ENCODE results near the gene KIRREL3. TPM values are rescaled to one million over a fixed set of nuclear protein-coding genes. Genes with fewer than 3 reads are reported as not detected.

KIRREL3 gene
- total RNA-seq, 1 donor from 2014 or later = 26.5 TPM

DNA sequence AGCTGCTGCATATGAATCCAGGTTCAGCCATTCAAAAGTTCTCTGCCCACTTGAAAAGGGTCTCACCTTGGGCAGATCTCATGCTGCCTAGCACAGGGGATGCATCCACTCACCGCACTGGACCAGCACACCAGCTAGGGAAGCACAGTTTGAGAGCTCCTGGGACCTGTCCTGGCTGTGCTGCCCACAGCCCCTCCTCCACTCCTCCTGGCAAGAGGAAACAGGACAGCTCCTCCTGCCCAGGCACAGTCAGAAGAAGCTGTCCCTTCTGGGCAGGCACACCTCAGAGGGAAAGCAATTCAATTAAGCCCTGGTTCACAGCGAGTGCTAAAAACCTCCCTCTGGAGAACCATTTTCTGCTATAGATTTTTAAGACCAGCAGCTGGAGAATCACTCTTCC lies 498.4 kb downstream of the KIRREL3 start:
- FAIRE-seq (no peak), DNase-seq (ENCODE audit: low spot score in 2 of 2) (no peak)

- DNase-seq (ENCODE audit: low spot score in 2 of 2) = no peak
- no peak for FAIRE-seq
These were observed 498.9 kb downstream of the KIRREL3 start for GRCh38 chr11:126501641-126502040.

GRCh38 chr11:126500981-126501380 lies 499.6 kb downstream of the KIRREL3 start:
- no peak for DNase-seq (ENCODE audit: low spot score in 2 of 2)
- FAIRE-seq = no peak

GRCh38 chr11:126499131-126499752 lies 501.3 kb downstream of the KIRREL3 start:
- FAIRE-seq (no peak), DNase-seq (ENCODE audit: low spot score in 2 of 2) (no peak)

GRCh38 chr11:126498281-126498680 lies 502.3 kb downstream of the KIRREL3 start:
- DNase-seq (ENCODE audit: low spot score in 2 of 2) (no peak), FAIRE-seq (no peak)

GRCh38 chr11:126497581-126498122 lies 502.9 kb downstream of the KIRREL3 start:
- FAIRE-seq = no peak

DNA sequence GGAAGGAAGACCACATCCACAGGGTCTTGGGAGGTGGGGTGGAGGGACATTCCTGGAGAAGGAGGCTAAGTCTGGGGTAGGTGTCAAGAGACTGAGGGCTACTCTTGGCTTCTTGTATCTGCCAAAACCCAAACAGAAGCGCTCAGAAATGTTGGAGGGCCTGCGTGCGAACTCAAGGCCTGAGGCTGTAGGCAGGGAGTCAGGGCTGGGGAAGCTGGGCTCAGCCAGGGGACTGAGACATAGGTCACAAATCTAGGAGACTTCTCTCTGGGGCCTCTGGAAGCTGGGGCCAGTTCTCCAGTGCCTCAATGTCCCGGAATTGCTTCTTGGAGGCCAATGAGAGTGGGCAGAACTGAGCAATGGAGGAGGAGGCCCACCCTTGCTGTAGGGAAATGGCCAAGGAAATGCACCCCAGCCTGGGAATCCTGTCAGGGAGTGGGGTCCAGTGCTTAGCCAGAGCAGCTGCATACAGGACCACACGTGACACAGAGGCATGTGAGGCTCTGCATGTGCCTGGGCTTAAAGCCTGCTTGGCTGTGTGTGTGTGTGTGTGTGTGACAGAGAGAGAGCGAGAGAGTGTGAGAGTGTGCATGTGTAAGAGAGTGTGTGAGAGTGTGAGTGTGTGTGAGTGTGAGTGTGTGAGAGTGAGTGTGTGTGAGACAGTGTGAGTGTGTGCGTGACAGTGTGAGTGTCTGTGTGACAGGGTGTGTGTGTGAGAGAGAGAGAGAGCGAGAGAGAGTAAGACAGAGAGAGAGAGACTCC lies 503.8 kb downstream of the KIRREL3 start:
- DNase-seq (ENCODE audit: low spot score in 2 of 2) (no peak), FAIRE-seq (no peak)

More at GRCh38 chr11:126497581-126498122, 502.9 kb downstream of the KIRREL3 start:
- DNase-seq (ENCODE audit: low spot score in 2 of 2) = no peak

DNA sequence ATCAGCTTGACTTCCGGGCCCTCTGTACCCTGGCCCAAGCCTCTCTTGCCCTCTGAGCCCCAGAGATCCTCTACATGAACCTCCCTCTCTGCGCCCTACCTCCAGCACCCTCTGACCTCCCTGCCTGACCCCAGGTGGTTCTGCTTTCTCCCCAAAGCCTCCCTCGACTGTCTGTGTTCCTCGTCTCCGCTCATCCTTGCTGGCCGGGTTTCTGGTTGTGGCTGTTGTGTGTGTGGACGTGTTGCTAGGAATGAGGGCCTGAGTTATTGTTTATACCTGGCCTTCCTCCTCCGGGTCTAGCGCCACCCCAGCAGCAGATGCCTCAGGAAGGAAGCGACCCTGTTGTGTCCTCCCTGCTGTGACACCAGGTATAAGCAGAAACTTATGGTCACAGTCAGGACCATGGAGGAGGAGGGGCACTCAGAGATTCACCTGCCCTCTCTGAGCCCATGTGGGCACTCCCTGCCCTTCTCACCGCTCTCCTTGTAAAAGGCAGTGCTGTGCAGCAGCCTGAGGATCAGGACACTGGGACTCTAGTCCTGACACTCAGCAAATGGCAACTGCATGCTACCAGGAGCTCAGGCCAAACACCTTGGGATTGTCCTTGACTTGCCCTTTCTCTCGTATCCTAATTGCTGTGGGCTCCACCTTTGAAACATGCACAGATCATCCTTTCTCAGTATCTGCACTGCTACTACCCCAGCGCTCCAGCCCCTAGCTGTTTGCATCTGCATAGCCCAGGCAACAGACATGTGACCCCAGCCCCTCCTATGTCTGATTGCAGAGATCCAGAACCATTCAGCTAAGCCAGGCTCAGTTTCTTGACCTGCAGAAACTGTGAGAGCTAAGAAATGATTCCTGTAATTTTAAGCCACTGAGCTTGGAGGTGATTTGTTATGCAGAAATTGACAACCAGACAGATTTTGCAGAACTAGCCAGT lies 505.0 kb downstream of the KIRREL3 start:
- no peak for DNase-seq (ENCODE audit: low spot score in 2 of 2)
- no peak for FAIRE-seq

GRCh38 chr11:126494831-126495230 lies 505.7 kb downstream of the KIRREL3 start:
- DNase-seq (ENCODE audit: low spot score in 2 of 2) = no peak

DNA sequence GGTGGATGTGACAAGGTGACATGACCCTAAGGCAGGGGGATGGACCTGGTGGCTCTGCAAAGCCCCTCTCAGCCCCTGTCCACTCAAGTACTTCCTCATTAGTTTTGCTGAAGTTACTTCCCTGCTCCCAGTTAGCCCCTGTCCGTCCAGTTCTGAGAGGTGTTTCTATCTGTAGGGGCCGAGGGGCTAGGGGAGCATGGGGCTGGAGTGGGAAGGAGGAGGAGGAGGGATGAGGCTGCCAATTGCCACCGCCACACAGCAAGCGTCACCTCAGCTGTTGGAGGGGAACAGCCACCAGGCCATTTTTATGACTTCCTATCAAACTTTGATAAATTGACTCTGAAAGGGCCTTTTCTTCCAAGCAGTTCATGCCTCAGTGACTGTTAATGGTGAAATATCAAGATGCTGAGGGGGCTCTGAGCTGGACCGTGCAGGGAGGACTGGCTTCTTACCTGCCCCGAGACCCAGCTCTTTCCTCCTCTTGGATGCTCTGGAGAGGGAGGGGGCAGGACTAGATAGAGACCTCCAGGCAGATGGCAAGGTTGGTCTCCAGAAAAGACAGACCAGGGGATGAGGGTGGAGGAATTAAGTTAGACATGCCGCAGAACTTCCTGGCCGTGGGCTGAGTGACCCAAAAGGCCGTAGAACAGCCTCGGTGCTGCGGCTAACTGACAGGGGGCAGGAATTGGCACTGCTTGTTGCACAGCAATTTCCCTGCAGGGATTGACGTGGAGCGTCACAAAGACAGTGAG lies 508.1 kb downstream of the KIRREL3 start:
- DNase-seq (ENCODE audit: low spot score in 2 of 2) (no peak), FAIRE-seq (no peak)

More at GRCh38 chr11:126494831-126495230, 505.7 kb downstream of the KIRREL3 start:
- FAIRE-seq = no peak

DNA sequence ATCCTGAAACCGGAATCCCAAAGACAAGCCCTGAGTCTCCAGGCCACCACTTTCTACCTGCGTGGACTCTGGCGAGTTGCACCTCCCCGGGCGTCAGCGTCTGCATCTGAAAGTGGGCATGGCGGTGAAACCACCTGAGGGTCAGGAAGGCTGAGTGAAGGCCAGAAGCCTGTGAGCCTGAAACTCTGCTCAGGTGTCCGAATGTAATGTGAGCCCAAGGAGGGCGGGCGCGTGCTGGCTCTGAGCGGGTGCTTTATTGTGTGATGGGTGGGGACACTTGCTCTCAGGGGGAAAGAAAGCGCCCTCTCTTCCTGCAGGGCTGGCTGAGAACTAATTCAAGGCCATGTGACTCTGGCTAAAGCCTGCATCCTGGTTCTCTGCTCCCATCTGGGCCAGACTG lies 509.5 kb downstream of the KIRREL3 start:
- DNase-seq (ENCODE audit: low spot score in 2 of 2) = no peak
- FAIRE-seq = no peak

DNA sequence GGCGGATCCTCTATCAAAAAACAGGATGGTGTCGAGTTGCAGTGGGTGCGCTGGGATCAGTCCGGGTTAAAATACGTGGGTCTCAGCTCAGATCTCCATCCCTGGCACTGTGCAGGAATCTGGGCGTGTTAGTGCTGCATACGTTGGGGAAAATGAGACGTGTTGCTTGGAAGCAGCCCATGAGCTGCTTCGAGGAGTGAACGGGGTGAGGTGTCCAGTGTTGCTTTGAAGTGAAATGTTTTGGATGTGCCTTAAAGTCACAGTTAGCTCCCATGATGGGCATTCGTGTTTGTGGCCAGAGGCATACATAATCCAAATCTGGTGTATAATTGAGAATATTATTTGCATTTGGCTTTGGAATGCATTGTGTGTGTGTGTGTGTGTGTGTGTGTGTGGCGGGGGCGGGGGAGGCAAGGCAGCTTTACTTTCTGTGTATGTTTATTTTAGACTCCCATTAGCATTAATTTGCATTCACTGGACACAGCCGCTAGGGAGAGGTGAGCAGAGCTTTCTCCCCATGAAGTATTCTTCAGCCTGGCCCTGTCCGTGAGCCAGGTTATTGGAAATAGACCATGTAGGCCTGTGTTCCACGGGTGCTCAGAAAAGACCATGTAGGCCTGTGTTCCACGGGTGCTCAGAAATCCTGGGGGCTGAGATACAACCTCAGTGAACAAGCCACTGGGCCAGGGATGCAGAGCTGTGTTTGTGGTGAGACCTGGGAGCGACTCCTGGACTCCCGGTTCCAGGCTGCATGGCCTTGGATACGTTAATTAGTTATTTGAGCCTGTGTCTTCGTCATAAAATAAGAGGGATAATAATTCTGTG lies 510.5 kb downstream of the KIRREL3 start:
- DNase-seq (ENCODE audit: low spot score in 2 of 2) (no peak), FAIRE-seq (no peak)

- no peak for FAIRE-seq
- DNase-seq (ENCODE audit: low spot score in 2 of 2) = no peak
These were observed 511.8 kb downstream of the KIRREL3 start for GRCh38 chr11:126488591-126489370.

GRCh38 chr11:126487711-126488110 lies 512.9 kb downstream of the KIRREL3 start:
- no peak for DNase-seq (ENCODE audit: low spot score in 2 of 2)
- no peak for FAIRE-seq

DNA sequence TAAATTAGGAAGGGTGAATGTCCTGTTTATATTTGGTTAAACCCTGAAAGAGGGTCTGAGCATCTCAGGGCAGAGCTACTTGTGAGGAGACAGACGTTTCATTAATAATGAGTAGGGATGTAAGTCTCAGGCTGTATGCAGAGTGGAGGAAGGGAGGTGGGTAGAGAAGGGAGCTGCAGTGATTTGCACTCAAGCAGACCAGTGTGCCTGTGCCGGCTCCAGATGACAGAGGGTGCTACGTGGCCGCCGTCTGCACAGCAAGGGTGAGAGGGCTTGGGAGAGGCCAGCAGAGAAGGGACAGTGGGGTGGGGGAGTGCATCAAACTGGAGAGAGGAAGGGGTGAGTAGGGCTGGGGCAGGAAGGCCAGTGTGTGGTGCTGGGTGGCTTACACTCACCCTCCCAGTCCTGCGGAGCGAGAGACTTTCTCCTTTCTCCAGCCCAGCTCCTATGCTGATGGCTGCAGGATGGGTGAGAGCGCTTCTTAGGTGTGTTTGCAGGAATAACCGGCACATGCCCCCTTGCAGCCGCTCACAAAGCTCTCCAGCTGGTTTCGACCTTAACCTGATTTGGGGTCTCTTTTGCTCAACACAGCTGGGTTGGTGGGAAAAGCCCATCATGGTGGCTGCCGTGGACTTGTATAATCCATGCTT lies 514.5 kb downstream of the KIRREL3 start:
- FAIRE-seq = no peak

GRCh38 chr11:126485021-126485792 lies 515.4 kb downstream of the KIRREL3 start:
- FAIRE-seq (no peak), DNase-seq (ENCODE audit: low spot score in 2 of 2) (no peak)

More for the DNA sequence above, 514.5 kb downstream of the KIRREL3 start:
- no peak for DNase-seq (ENCODE audit: low spot score in 2 of 2)

DNA sequence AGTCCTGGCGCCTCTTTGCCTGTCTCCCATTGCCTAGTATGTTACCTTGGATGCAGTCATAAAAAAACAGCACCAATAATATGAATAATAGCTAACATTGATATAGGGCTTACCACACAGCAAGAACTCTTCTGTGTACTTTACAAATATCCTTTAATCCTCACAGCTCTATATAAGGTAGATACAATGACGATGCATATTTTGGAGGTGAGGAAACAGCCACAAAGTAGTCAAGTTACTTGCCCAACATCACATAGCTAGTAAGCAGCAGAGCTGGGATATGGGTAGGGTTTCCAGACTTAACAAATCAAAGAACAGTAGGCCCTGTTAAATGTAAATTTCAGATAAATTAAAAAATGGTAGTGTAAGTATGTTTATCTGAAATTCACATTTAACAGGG lies 516.3 kb downstream of the KIRREL3 start:
- DNase-seq (ENCODE audit: low spot score in 2 of 2) (no peak), FAIRE-seq (no peak)
